Thymus (tissue), 11 donors: ENCODE data around the gene CFAP410. TPM values are rescaled to one million over a fixed set of nuclear protein-coding genes. Genes with fewer than 3 reads are reported as not detected.

Source experiments
- DNase-seq, 9 donors: peaks; one replicate each; pipeline ENCODE4 v3.0.0-alpha.2; 2013; ENCODE audit warnings: low spot score in 9 of 9, low read depth in 6 of 9, missing footprints in 1 of 9
- H3K27ac ChIP-seq, 2 donors: one replicate each; pipeline ENCODE4 v1.5.1; 2013; ENCODE audit warnings: control low read depth in 1 of 2, low read depth in 1 of 2, low read length in 1 of 2, mild to moderate bottlenecking in 1 of 2, moderate library complexity in 1 of 2
- H3K27me3 ChIP-seq, 2 donors: one replicate each; pipeline ENCODE4 v1.5.1; 2013; ENCODE audit warnings: low read length in 1 of 2; ENCODE audit not compliant: control insufficient read depth in 2 of 2, insufficient read depth in 1 of 2
- H3K36me3 ChIP-seq, 2 donors: one replicate each; pipeline ENCODE4 v1.5.1; 2013; ENCODE audit warnings: low read length in 1 of 2, mild to moderate bottlenecking in 1 of 2, moderate library complexity in 1 of 2; ENCODE audit not compliant: control insufficient read depth in 2 of 2, insufficient read depth in 2 of 2
- H3K4me1 ChIP-seq, 2 donors: one replicate each; pipeline ENCODE4 v1.5.1; 2013; ENCODE audit warnings: low read length in 2 of 2; ENCODE audit not compliant: control insufficient read depth in 2 of 2, insufficient read depth in 2 of 2
- H3K4me3 ChIP-seq, 2 donors: one replicate each; pipeline ENCODE4 v1.5.1; 2013; ENCODE audit warnings: low read length in 2 of 2, control low read depth in 1 of 2, mild to moderate bottlenecking in 1 of 2
- H3K9me3 ChIP-seq, 2 donors: one replicate each; pipeline ENCODE4 v1.5.1; 2013; ENCODE audit warnings: low read length in 1 of 2, mild to moderate bottlenecking in 1 of 2; ENCODE audit not compliant: control insufficient read depth in 2 of 2, insufficient read depth in 1 of 2
- WGBS: extraction: QIAGEN DNeasy Blood & Tissue Kit; methylation state at CpG from one replicate; pipeline ENCODE4 v1.1.7; 2013; 5-methylcytosine and 5-hydroxymethylcytosine counted together
- polyA plus RNA-seq: library from polyadenylated mRNA; stranded (reverse); fragments of 200-250 nt; gene quantifications from one replicate; pipeline ENCODE4 v1.2.3, GENCODE V29; 2013
- total RNA-seq: library from RNA; stranded (reverse); fragments of 120-200 nt; gene quantifications from one replicate; pipeline ENCODE4 v1.2.4, GENCODE V29; 2013
- donor health status: healthy.

The CFAP410 gene
- total and polyA plus RNA-seq, 2 donors = 15.3 to 62.5 TPM

- peaks cover 0 to 13% of the 10 kb centered on the region in 2 donors for H3K9me3 ChIP-seq
- H3K4me3 ChIP-seq = no peak overlapping the region
- no peaks in the 10 kb centered on the region for H3K36me3 ChIP-seq
- no peaks in the 10 kb centered on the region for H3K27me3 ChIP-seq
- DNase-seq = no peak
- WGBS = 97% methylated on average over 6 of the region's 6 CpGs
- H3K27ac ChIP-seq = no peak overlapping the region
- peaks cover 0 to 6% of the 10 kb centered on the region in 2 donors for H3K4me1 ChIP-seq
Observed at GRCh38 chr21:44371596-44371995, 32.4 kb upstream of the CFAP410 start.

- Histone ChIP-seq H3K9me3 (peaks cover 0 to 13% of the 10 kb centered on the region in 2 donors), H3K27me3 (no peaks in the 10 kb centered on the region), H3K4me3 (no peak overlapping the region), H3K27ac (no peak overlapping the region), H3K4me1 (peaks cover 0 to 6% of the 10 kb centered on the region in 2 donors), H3K36me3 (no peaks in the 10 kb centered on the region)
- 98% methylated on average over 36 of the region's 37 CpGs for WGBS
- DNase-seq = no peak
Observed at GRCh38 chr21:44370786-44371410, 31.7 kb upstream of the CFAP410 start.

- 90% methylated on average over 29 of the region's 29 CpGs for WGBS
- H3K36me3 ChIP-seq = no peaks in the 10 kb centered on the region
- DNase-seq = no peak
- H3K27ac ChIP-seq = no peak overlapping the region
- H3K9me3 ChIP-seq = peaks cover 0 to 13% of the 10 kb centered on the region in 2 donors
- H3K4me1 ChIP-seq = peaks cover 0 to 3% of the 10 kb centered on the region in 2 donors
- no peak overlapping the region for H3K4me3 ChIP-seq
- H3K27me3 ChIP-seq = no peaks in the 10 kb centered on the region
Observed at GRCh38 chr21:44370027-44370735, 31.0 kb upstream of the CFAP410 start.

GRCh38 chr21:44368711-44369446, 29.7 kb upstream of the CFAP410 start:
- Histone ChIP-seq H3K4me3 (no peak overlapping the region), H3K36me3 (no peaks in the 10 kb centered on the region), H3K27me3 (no peaks in the 10 kb centered on the region), H3K4me1 (no peaks in the 10 kb centered on the region), H3K27ac (no peak overlapping the region), H3K9me3 (peaks cover 0 to 3% of the 10 kb centered on the region in 2 donors)
- 90% methylated on average over 35 of the region's 35 CpGs for WGBS
- DNase-seq = no peak

- Histone ChIP-seq H3K4me1 (peaks cover 0 to 2% of the 10 kb centered on the region in 2 donors), H3K4me3 (no peak overlapping the region), H3K27ac (no peak overlapping the region), H3K36me3 (no peaks in the 10 kb centered on the region), H3K27me3 (no peaks in the 10 kb centered on the region), H3K9me3 (peaks cover 0 to 6% of the 10 kb centered on the region in 2 donors)
- WGBS = 98% methylated on average over 28 of the region's 28 CpGs
- DNase-seq = no peak
Observed at GRCh38 chr21:44366586-44367211, 27.5 kb upstream of the CFAP410 start.

- Histone ChIP-seq H3K4me1 (peaks cover 0 to 2% of the 10 kb centered on the region in 2 donors), H3K27ac (no peak overlapping the region), H3K36me3 (no peaks in the 10 kb centered on the region), H3K4me3 (no peak overlapping the region), H3K9me3 (peaks cover 0 to 6% of the 10 kb centered on the region in 2 donors), H3K27me3 (no peaks in the 10 kb centered on the region)
- WGBS = 96% methylated on average over 22 of the region's 22 CpGs
- DNase-seq = no peak
Observed at GRCh38 chr21:44365967-44366585, 26.9 kb upstream of the CFAP410 start.

- no peaks in the 10 kb centered on the region for H3K27me3 ChIP-seq
- WGBS = 97% methylated on average over 18 of the region's 18 CpGs
- peaks cover 0 to 3% of the 10 kb centered on the region in 2 donors for H3K9me3 ChIP-seq
- H3K4me1 ChIP-seq = peaks cover 0 to 4% of the 10 kb centered on the region in 2 donors
- H3K27ac ChIP-seq = no peak overlapping the region
- no peak overlapping the region for H3K4me3 ChIP-seq
- no peak for DNase-seq
- H3K36me3 ChIP-seq = no peaks in the 10 kb centered on the region
Observed at GRCh38 chr21:44365251-44365966, 26.2 kb upstream of the CFAP410 start.
